Naive thymus-derived CD4-positive, alpha-beta T cell (primary cell): ENCODE measurements around the gene MUL1. TPM values are rescaled to one million over a fixed set of nuclear protein-coding genes. Genes with fewer than 3 reads are reported as not detected.

Experiments used
- ATAC-seq: fragments of 150-1000 bp; cut with Tn5 transposase; 2 replicates; pipeline ENCODE4 v1.10.0; 2021; ENCODE audit warnings: mild to moderate bottlenecking, moderate library complexity
- CTCF ChIA-PET: fragments of 350-600 bp; sonication (Branson Sonifier 250); formaldehyde crosslinking; loops from one replicate; lab custom pipeline; 2021; ENCODE audit warnings: antibody characterized with exemption; lab: Charles Lee
- POLR2A ChIA-PET: fragments of 350-600 bp; sonication (Branson Sonifier 250); formaldehyde crosslinking; loops from one replicate; lab custom pipeline; 2021; ENCODE audit warnings: antibody characterized with exemption, inconsistent platforms; lab: Charles Lee
- DNase-seq, 9 donors: peaks; one replicate each; pipeline versions ENCODE4 v3.0.0 to v3.0.0-alpha.2; 2020 to 2022; ENCODE audit warnings: mixed read lengths in 1 of 9
- H3K27ac ChIP-seq: one replicate; pipeline ENCODE4 v1.7.0; 2013; ENCODE audit warnings: mild to moderate bottlenecking, low read depth, low read length, moderate library complexity
- H3K27me3 ChIP-seq, 2 donors: one replicate each; pipeline ENCODE4 v1.7.0; 2013; ENCODE audit warnings: low read length in 2 of 2, mild to moderate bottlenecking in 2 of 2, moderate library complexity in 2 of 2; ENCODE audit not compliant: control insufficient read depth in 2 of 2, insufficient read depth in 2 of 2
- H3K36me3 ChIP-seq, 3 experiments: 1 replicate in 2 of 3; 2 replicates in 1 of 3; pipeline ENCODE4 v1.7.0; 2013; ENCODE audit warnings: low read length in 3 of 3, mild to moderate bottlenecking in 3 of 3, moderate library complexity in 1 of 3; ENCODE audit not compliant: insufficient read depth in 3 of 3, control insufficient read depth in 2 of 3
- H3K4me1 ChIP-seq, 2 donors: one replicate each; pipeline ENCODE4 v1.7.0; 2013; ENCODE audit warnings: low read length in 2 of 2, mild to moderate bottlenecking in 2 of 2, moderate library complexity in 1 of 2; ENCODE audit not compliant: control insufficient read depth in 2 of 2, insufficient read depth in 2 of 2
- H3K4me3 ChIP-seq: 2 replicates; pipeline ENCODE4 v1.7.0; 2013; ENCODE audit warnings: mild to moderate bottlenecking, low read length
- H3K9me3 ChIP-seq, 3 experiments: 1 replicate in 2 of 3; 2 replicates in 1 of 3; pipeline ENCODE4 v1.7.0; 2013; ENCODE audit warnings: low read length in 3 of 3; ENCODE audit not compliant: control insufficient read depth in 2 of 3
- H3K27ac Mint-ChIP-seq, 9 donors: one replicate each; pipeline ENCODE4 v1.8.0; 2020 to 2022; ENCODE audit warnings: mixed read lengths in 9 of 9, mild to moderate bottlenecking in 8 of 9, moderate library complexity in 5 of 9, inconsistent platforms in 2 of 9
- H3K27me3 Mint-ChIP-seq, 5 donors: one replicate each; pipeline ENCODE4 v1.8.0; 2021 to 2022; ENCODE audit warnings: mixed read lengths in 5 of 5, mild to moderate bottlenecking in 1 of 5
- H3K36me3 Mint-ChIP-seq, 5 donors: one replicate each; pipeline ENCODE4 v1.8.0; 2020 to 2022; ENCODE audit warnings: mixed read lengths in 5 of 5, mild to moderate bottlenecking in 3 of 5, inconsistent platforms in 1 of 5
- H3K4me1 Mint-ChIP-seq, 7 donors: one replicate each; pipeline ENCODE4 v1.8.0; 2020 to 2022; ENCODE audit warnings: mixed read lengths in 7 of 7, mild to moderate bottlenecking in 3 of 7, inconsistent platforms in 1 of 7
- H3K4me3 Mint-ChIP-seq, 10 donors: one replicate each; pipeline ENCODE4 v1.8.0; 2020 to 2022; ENCODE audit warnings: mild to moderate bottlenecking in 10 of 10, mixed read lengths in 10 of 10, moderate library complexity in 6 of 10, inconsistent platforms in 2 of 10
- H3K9me3 Mint-ChIP-seq, 11 donors: one replicate each; pipeline ENCODE4 v1.8.0; 2020 to 2022; ENCODE audit warnings: mixed read lengths in 11 of 11, mild to moderate bottlenecking in 4 of 11, inconsistent platforms in 1 of 11, moderate library complexity in 1 of 11
- intact Hi-C, 2 donors: fragments of 100-400 bp; cut with micrococcal nuclease; formaldehyde crosslinking; loops; one replicate each; pipeline ENCODE4 v1.15.1; 2023
- polyA plus RNA-seq, 2 donors: library from polyadenylated mRNA; unstranded; fragments of 300-500 nt; fragmentation: Illumina TruSeq; gene quantifications; one replicate each; pipeline ENCODE4 v1.2.3, GENCODE V29; 2021
- total RNA-seq, 6 experiments: library from RNA in 5 of 6; stranded (reverse) in 5 of 6; gene quantifications; 1 replicate in 5 of 6; 2 replicates in 1 of 6; pipeline ENCODE4 v1.2.3 and lab custom pipeline; 2021 to 2026

MUL1 gene
- total and polyA plus RNA-seq, 7 experiments from 2014 or later, result 16.5 to 40.5 (median 20.6) TPM

DNA sequence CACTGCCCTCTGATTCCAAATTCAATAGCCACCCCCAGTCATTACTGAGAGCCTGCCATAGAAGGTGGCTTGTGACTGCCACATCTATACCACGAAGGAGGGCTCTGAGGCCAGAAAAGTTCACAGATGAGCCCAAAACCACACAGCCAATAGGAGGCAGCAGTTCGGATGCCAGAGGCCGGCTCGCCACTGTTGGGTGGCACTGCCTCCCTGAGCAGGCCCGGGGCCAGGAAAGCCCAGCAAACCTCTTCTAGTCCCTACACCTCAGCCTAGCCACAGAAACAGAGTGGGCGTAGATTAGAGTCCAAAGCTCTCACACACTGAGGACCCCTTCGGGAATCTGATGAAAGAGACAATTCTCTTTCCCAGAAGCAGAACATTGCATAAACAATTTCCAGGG is 16.1 kb downstream of the MUL1 start:
- H3K27me3 Mint-ChIP-seq, result peaks cover 0 to 47% (median 14%) of the 10 kb centered on the region in 5 donors
- intact Hi-C loops, result loop anchor here (5.0 kb wide), 2 partner anchors 575 to 775 kb away; no protein-coding TSS in a partner anchor
- ChIA-PET CTCF (interaction anchor here (1.0 to 1.5 kb wide), 3 partner anchors 17 to 279 kb away, joined by 3 to 6 read pairs (median 5); no protein-coding TSS in a partner anchor), POLR2A (no interaction called here)
- H3K36me3 Mint-ChIP-seq, result no peaks in the 10 kb centered on the region
- no peak overlapping the region for H3K4me3 ChIP-seq
- no peak overlapping the region for H3K27ac ChIP-seq
- ATAC-seq (no peak), DNase-seq (no peak)
- H3K4me1 ChIP-seq, result peaks cover 0 to 2% of the 10 kb centered on the region in 2 donors
- H3K9me3 Mint-ChIP-seq, result peaks cover 0 to 2% (median 0%) of the 10 kb centered on the region in 11 donors
- no peak overlapping the region for H3K27ac Mint-ChIP-seq
- no peak overlapping the region for H3K4me3 Mint-ChIP-seq
- H3K27me3 ChIP-seq, result no peaks in the 10 kb centered on the region
- no peaks in the 10 kb centered on the region for H3K9me3 ChIP-seq
- H3K36me3 ChIP-seq, result no peaks in the 10 kb centered on the region
- H3K4me1 Mint-ChIP-seq, result peaks cover 0 to 17% (median 5%) of the 10 kb centered on the region in 7 donors

DNA sequence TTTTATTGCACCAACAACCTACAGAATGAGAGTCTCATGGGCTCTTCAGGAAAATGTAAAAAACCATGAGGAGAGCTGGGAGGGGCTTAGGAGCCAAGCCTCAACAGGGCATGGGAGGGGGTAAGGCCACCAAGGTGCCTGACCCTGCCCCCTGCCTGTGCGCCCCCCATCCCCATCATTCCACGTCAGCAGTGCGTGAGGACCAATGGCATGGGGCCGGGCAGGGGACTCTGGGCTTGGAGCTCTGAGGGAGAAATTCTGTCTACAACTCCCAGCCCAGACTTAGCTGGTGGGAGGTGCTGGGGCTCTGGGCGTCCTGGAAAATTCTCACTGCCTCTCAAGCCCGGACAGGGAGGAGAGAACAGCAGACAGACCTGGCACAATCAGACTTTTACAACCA is 16.8 kb downstream of the MUL1 start:
- CTCF ChIA-PET, result interaction anchor here (1.2 to 1.5 kb wide), 3 partner anchors 10 to 278 kb away, joined by 5 to 6 read pairs (median 5); no protein-coding TSS in a partner anchor

DNA sequence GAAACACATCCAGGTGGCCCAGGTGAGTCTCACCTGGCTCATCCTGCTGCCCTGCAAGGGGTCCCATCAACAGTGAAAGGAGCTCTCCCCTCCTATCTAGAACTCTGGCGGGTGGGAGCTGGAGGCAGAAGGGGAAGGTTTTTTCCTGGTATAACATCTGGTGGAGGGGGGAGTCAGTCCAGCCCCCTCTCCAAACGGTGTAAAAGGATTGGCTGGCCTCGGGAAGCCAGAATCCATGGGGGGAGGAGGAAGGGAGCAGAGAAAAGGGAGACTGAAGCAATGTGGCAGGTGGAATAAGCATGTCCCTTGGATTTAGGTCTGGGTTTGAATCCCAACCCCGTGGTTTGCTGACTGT is 20.7 kb downstream of the MUL1 start:
- CTCF ChIA-PET, result interaction anchor here (0.6 to 1.3 kb wide), 3 partner anchors 8 to 185 kb away, joined by 3 to 5 read pairs (median 3); no protein-coding TSS in a partner anchor
- POLR2A ChIA-PET, result no interaction called here

More for the DNA sequence above, 16.8 kb downstream of the MUL1 start:
- ATAC-seq (no peak), DNase-seq (no peak)
- H3K27ac ChIP-seq, result no peak overlapping the region
- Mint-ChIP-seq H3K36me3 (no peaks in the 10 kb centered on the region), H3K27me3 (peaks cover 0 to 52% (median 14%) of the 10 kb centered on the region in 5 donors), H3K4me1 (peaks cover 0 to 12% (median 5%) of the 10 kb centered on the region in 7 donors), H3K9me3 (peaks cover 0 to 2% (median 0%) of the 10 kb centered on the region in 11 donors), H3K27ac (no peak overlapping the region), H3K4me3 (no peak overlapping the region)
- H3K4me1 ChIP-seq, result peaks cover 0 to 5% of the 10 kb centered on the region in 2 donors
- intact Hi-C loops, result loop anchor here (5.0 kb wide), 2 partner anchors 574 to 774 kb away; no protein-coding TSS in a partner anchor
- no peaks in the 10 kb centered on the region for H3K27me3 ChIP-seq
- no peaks in the 10 kb centered on the region for H3K36me3 ChIP-seq
- H3K9me3 ChIP-seq, result no peaks in the 10 kb centered on the region
- no peak overlapping the region for H3K4me3 ChIP-seq
- POLR2A ChIA-PET, result no interaction called here

DNA sequence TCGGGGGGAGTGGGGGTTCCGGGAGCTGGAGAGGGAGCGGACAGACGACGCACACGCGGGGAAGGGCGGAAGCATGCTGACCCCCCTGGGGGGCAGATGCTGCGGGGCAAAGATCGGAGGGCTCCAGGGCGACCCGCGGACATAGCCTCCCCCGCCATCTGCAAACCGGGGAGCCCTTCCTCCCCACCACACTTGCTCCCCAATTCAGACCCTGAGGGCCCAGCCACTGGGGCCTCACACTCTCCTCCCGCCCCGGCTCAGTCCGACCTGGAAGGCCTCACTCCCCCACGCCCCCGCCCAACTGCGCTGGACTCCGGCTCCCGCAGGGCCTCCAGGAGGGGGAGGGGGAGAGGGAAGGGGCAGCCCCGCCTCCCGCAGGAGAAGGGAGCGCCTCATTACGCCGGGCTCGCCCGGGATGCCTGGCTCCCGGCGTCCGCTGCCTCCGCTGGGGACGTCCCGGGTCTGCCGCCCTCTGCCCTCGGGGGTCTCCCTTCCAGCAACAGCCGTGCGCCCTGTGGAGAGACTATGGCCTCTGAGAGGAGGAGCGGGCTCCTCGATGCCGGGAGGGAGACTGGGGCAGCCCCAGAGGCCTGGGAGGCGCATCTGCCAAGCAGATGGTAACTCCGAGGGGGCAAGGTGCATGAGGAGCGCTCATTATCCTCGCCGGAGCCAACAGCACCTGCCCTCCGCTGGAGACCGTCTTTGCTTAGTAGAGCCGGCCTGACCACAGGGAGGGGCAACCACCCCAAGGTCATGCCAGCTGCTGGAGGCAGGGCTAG is 21.3 kb downstream of the MUL1 start:
- peaks cover 8 to 19% of the 10 kb centered on the region in 2 donors for H3K4me1 ChIP-seq
- ChIA-PET CTCF (interaction anchor here (0.6 to 1.3 kb wide), 3 partner anchors 8 to 113 kb away, joined by 3 to 5 read pairs (median 4); no protein-coding TSS in a partner anchor), POLR2A (interaction anchor here (0.7 to 1.4 kb wide), 2 partner anchors 9 to 20 kb away, joined by 3 to 5 read pairs; no protein-coding TSS in a partner anchor)
- DNase-seq (peak in 1 of 9 donors; percentile 11), ATAC-seq (peak; percentile 5)
- peak overlapping the region in 4 of 9 donors; percentile 5 to 68 (median 36) for H3K27ac Mint-ChIP-seq
- no peaks in the 10 kb centered on the region for H3K9me3 ChIP-seq
- peaks cover 23 to 75% (median 43%) of the 10 kb centered on the region in 5 donors for H3K27me3 Mint-ChIP-seq
- H3K9me3 Mint-ChIP-seq, result peaks cover 0 to 2% (median 0%) of the 10 kb centered on the region in 11 donors
- peaks cover 0 to 4% (median 0%) of the 10 kb centered on the region in 3 experiments for H3K36me3 ChIP-seq
- peaks cover 11 to 21% (median 15%) of the 10 kb centered on the region in 7 donors for H3K4me1 Mint-ChIP-seq
- intact Hi-C loops, result loop anchor here in 1 of 2 donors (1.0 kb wide), 1 partner anchor 22 kb away; the partner anchor contains the start of gene MUL1
- H3K4me3 Mint-ChIP-seq, result peak overlapping the region; percentile 55 to 98 (median 78)
- peaks cover 0 to 2% (median 0%) of the 10 kb centered on the region in 5 donors for H3K36me3 Mint-ChIP-seq
- H3K27ac ChIP-seq, result peak overlapping the region; percentile 29
- H3K27me3 ChIP-seq, result peaks cover 0 to 25% of the 10 kb centered on the region in 2 donors
- peak overlapping the region; percentile 67 for H3K4me3 ChIP-seq

More for the DNA sequence above, 20.7 kb downstream of the MUL1 start:
- intact Hi-C loops, result no loop called here
- peak overlapping the region in 4 of 9 donors; percentile 5 to 68 (median 36) for H3K27ac Mint-ChIP-seq
- H3K27me3 Mint-ChIP-seq, result peaks cover 20 to 70% (median 38%) of the 10 kb centered on the region in 5 donors
- H3K9me3 Mint-ChIP-seq, result peaks cover 0 to 2% (median 0%) of the 10 kb centered on the region in 11 donors
- Histone ChIP-seq H3K27me3 (peaks cover 0 to 25% of the 10 kb centered on the region in 2 donors), H3K27ac (no peak overlapping the region), H3K4me3 (no peak overlapping the region), H3K9me3 (no peaks in the 10 kb centered on the region), H3K4me1 (peaks cover 8 to 19% of the 10 kb centered on the region in 2 donors), H3K36me3 (peaks cover 0 to 4% (median 0%) of the 10 kb centered on the region in 3 experiments)
- H3K36me3 Mint-ChIP-seq, result peaks cover 0 to 2% (median 0%) of the 10 kb centered on the region in 5 donors
- ATAC-seq, result no peak
- peak overlapping the region; percentile 55 to 98 (median 78) for H3K4me3 Mint-ChIP-seq
- no peak for DNase-seq
- H3K4me1 Mint-ChIP-seq, result peaks cover 11 to 21% (median 15%) of the 10 kb centered on the region in 7 donors

DNA sequence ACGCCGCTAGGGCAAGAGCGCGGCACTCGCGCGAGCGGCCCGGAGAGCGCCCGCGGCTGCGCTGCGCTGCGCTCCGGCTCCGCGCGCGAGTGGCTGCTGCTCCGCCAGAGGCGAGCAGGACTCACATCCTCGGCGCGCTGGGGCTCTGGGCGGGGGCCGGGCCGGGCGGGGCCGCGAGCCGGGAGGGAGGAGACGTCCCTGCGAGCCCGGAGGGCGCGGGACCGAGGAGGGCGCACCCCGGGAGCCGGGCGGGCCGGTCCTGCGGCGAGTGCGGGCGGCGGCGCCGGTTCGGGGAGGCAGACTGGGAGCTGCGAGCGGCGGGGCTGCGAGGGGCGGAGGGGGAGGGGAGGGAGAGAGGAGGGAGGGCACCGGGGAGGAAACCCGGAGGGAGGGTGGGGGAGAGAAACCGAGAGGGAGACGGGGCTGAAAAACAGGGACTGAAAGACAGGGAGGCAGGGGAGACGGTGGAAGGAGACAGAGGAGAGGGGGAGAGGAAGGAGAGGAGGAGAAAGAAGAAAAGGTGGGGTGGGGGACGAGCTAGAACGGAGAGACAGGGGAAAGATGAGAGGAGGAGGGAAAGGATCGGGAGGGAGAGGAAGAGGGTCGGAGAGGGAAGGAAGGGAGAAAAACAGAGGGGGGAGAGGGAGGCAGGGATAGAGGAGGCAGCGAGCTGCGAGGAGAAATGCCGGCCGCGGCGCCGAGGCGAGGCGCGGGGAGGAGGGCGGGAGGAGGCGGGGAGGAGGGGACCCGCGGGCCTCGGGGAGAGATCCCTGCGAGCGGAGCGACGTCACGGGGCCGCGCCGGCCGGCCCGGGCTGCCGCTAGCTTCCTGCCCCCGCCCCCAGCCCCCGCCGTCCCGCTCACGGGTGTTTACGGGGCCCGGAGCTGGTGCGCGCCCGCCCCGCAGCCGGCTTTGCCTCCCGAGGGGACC is 22.2 kb downstream of the MUL1 start, which contains the start of gene CAMK2N1:
TSS of gene CAMK2N1 (minus strand) at position 684 of the 930 bp plus-strand sequence. CDS start 831 bp downstream, outside the sequence.
- peaks cover 8 to 19% of the 10 kb centered on the region in 2 donors for H3K4me1 ChIP-seq
- CTCF ChIA-PET, result interaction anchor here (1.0 kb wide), 1 partner anchor 9 kb away, joined by 4 read pairs; no protein-coding TSS in a partner anchor
- Mint-ChIP-seq H3K27ac (peak within 1 kb of the TSS in 5 of 9 donors; percentile 5 to 68 (median 51)), H3K4me3 (peak within 1 kb of the TSS; percentile 78 to 98 (median 88)), H3K9me3 (peaks cover 0 to 3% (median 0%) of the 10 kb centered on the region in 11 donors), H3K36me3 (peaks cover 0 to 2% (median 0%) of the 10 kb centered on the region in 5 donors), H3K4me1 (peaks cover 11 to 21% (median 15%) of the 10 kb centered on the region in 7 donors), H3K27me3 (peaks cover 29 to 80% (median 50%) of the 10 kb centered on the region in 5 donors)
- peaks cover 0 to 25% of the 10 kb centered on the region in 2 donors for H3K27me3 ChIP-seq
- H3K4me3 ChIP-seq, result peak within 1 kb of the TSS; percentile 67
- ATAC-seq (peak; percentile 81), DNase-seq (peak in 8 of 9 donors; percentile 26 to 55 (median 32))
- H3K27ac ChIP-seq, result peak within 1 kb of the TSS; percentile 29
- POLR2A ChIA-PET, result interaction anchor here (0.7 to 1.4 kb wide), 2 partner anchors 9 to 21 kb away, joined by 3 to 5 read pairs; no protein-coding TSS in a partner anchor
- intact Hi-C loops, result loop anchor here in 1 of 2 donors (1.0 kb wide), 1 partner anchor 23 kb away; the partner anchor contains the start of gene MUL1
- peaks cover 0 to 4% (median 0%) of the 10 kb centered on the region in 3 experiments for H3K36me3 ChIP-seq
- no peaks in the 10 kb centered on the region for H3K9me3 ChIP-seq
